Measurements from ENCODE around the gene CDK1. TPM values are rescaled to one million over a fixed set of nuclear protein-coding genes. Genes with fewer than 3 reads are reported as not detected.
"Not testable (repeated sequence)": the region's sequence is repeated elsewhere in the genome, so short reads cannot be mapped to it uniquely, and the experiment has no call there.

Gene CDK1
- total RNA-seq, 3 donors from 2014 or later: 9.6 to 15.0 (median 12.7) TPM

- not testable (repeated sequence) for ATAC-seq; H3K27me3 Mint-ChIP-seq (ENCODE audit: low read depth); H3K9me3 Mint-ChIP-seq; H3K4me1 Mint-ChIP-seq (ENCODE audit: low read depth); DNase-seq; H3K36me3 Mint-ChIP-seq (ENCODE audit: insufficient read depth); H3K4me3 Mint-ChIP-seq
Observed at GRCh38 chr10:60841227-60841626, 62.9 kb downstream of the CDK1 start.

- no peak for DNase-seq
- Mint-ChIP-seq H3K27me3 (ENCODE audit: low read depth) (peaks cover 7% of the 10 kb centered on the region), H3K4me3 (no peak overlapping the region)
Observed at GRCh38 chr10:60842694-60843093, 64.4 kb downstream of the CDK1 start.

More at GRCh38 chr10:60842694-60843093, 64.4 kb downstream of the CDK1 start:
- no peaks in the 10 kb centered on the region for H3K4me1 Mint-ChIP-seq (ENCODE audit: low read depth)
- no peaks in the 10 kb centered on the region for H3K36me3 Mint-ChIP-seq (ENCODE audit: insufficient read depth)
- no peak for ATAC-seq
- no peaks in the 10 kb centered on the region for H3K9me3 Mint-ChIP-seq

Other genes with a start within 250 kb of the CDK1 start
- under 1 TPM in 1 of 3 donors, not detected in 2; 0.28 TPM for gene RHOBTB1, start 165.7 kb downstream of the CDK1 start, total RNA-seq

All from activated T-cell treated with anti-CD3 and anti-CD28 coated beads, Interleukin-2, amount 50 U/mL, for 4 hours (primary cell).